RWPE2 (cell line): ENCODE data around the gene ERBB4.

Source experiments
- ATAC-seq: fragments of 200-7000 bp; cut with Tn5 transposase; 3 replicates; pipeline ENCODE4 v1.9.1; 2021; ENCODE audit warnings: low read depth
- DNase-seq: peaks from one replicate; pipeline ENCODE4 v3.0.0-alpha.2; 2020; ENCODE audit warnings: low spot score
- H3K27ac ChIP-seq: fragments of 450-650 bp; 2 replicates; pipeline ENCODE4 v1.5.1; 2017; ENCODE audit warnings: mild to moderate bottlenecking; ENCODE audit not compliant: poor library complexity, severe bottlenecking
- H3K27me3 ChIP-seq: fragments of 250-450 bp; sonication (Bioruptor Pico); 2 replicates; pipeline ENCODE4 v1.5.1; 2021; ENCODE audit warnings: mild to moderate bottlenecking, moderate library complexity; ENCODE audit not compliant: insufficient read depth, poor library complexity, severe bottlenecking
- H3K36me3 ChIP-seq: fragments of 250-450 bp; sonication (Bioruptor Pico); 2 replicates; pipeline ENCODE4 v1.5.1; 2020; ENCODE audit warnings: low read depth, mild to moderate bottlenecking, moderate library complexity
- H3K4me1 ChIP-seq: fragments of 250-450 bp; sonication (Bioruptor Pico); 2 replicates; pipeline ENCODE4 v1.5.1; 2021; ENCODE audit warnings: mild to moderate bottlenecking, moderate library complexity; ENCODE audit not compliant: insufficient read depth, poor library complexity, severe bottlenecking
- H3K4me3 ChIP-seq: fragments of 250-450 bp; sonication (Bioruptor Pico); 2 replicates; pipeline ENCODE4 v1.5.1; 2021; ENCODE audit warnings: mild to moderate bottlenecking, moderate library complexity; ENCODE audit not compliant: severe bottlenecking
- H3K9me3 ChIP-seq: fragments of 250-450 bp; sonication (Bioruptor Pico); 2 replicates; pipeline ENCODE4 v1.5.1; 2021; ENCODE audit warnings: mild to moderate bottlenecking, moderate library complexity; ENCODE audit not compliant: severe bottlenecking
- TF ChIP-seq, protein P1 (sequence below): fragments of 450-650 bp; IDR thresholded peaks from one replicate; pipeline ENCODE4 v1.5.1; 2017; ENCODE audit warnings: mild to moderate bottlenecking, moderate library complexity; ENCODE audit not compliant: poor library complexity, severe bottlenecking

The ERBB4 gene

GRCh38 chr2:212078103-212078502 lies 460.5 kb downstream of the ERBB4 start:
- Histone ChIP-seq H3K4me1 (no peaks in the 10 kb centered on the region), H3K9me3 (no peaks in the 10 kb centered on the region), H3K4me3 (no peak overlapping the region), H3K27me3 (no peaks in the 10 kb centered on the region), H3K27ac (no peak overlapping the region), H3K36me3 (no peaks in the 10 kb centered on the region)
- TF ChIP-seq, protein P1, sequence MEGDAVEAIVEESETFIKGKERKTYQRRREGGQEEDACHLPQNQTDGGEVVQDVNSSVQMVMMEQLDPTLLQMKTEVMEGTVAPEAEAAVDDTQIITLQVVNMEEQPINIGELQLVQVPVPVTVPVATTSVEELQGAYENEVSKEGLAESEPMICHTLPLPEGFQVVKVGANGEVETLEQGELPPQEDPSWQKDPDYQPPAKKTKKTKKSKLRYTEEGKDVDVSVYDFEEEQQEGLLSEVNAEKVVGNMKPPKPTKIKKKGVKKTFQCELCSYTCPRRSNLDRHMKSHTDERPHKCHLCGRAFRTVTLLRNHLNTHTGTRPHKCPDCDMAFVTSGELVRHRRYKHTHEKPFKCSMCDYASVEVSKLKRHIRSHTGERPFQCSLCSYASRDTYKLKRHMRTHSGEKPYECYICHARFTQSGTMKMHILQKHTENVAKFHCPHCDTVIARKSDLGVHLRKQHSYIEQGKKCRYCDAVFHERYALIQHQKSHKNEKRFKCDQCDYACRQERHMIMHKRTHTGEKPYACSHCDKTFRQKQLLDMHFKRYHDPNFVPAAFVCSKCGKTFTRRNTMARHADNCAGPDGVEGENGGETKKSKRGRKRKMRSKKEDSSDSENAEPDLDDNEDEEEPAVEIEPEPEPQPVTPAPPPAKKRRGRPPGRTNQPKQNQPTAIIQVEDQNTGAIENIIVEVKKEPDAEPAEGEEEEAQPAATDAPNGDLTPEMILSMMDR: no peak
- DNase-seq: no peak
- no peak for ATAC-seq

DNA sequence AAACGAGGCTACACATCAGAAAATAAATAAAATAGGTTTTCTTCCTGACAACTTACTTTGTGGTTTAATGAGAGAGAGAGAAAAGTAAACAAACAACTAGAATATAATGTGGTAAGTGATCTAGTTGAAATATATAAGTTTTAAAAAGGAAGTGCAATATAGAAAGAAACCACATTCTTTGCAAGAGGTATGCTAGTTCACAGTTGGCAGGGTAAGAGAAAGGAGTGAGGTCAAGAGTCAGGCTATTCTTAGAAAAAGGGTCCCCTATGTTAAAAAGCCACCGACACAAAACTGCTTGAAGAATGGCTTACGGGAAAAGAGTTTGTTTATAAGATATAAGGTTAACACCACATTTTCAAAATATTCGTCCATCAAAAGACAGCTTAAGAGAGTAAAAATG lies 462.1 kb downstream of the ERBB4 start:
- Histone ChIP-seq H3K9me3 (no peaks in the 10 kb centered on the region), H3K27ac (no peak overlapping the region), H3K27me3 (no peaks in the 10 kb centered on the region), H3K4me1 (no peaks in the 10 kb centered on the region), H3K36me3 (no peaks in the 10 kb centered on the region), H3K4me3 (no peak overlapping the region)
- ATAC-seq (no peak), DNase-seq (no peak)
- TF ChIP-seq, protein P1: no peak

GRCh38 chr2:212073360-212073759 lies 465.2 kb downstream of the ERBB4 start:
- H3K27me3 ChIP-seq: no peaks in the 10 kb centered on the region
- H3K4me3 ChIP-seq: no peak overlapping the region
- H3K9me3 ChIP-seq: no peaks in the 10 kb centered on the region
- peak; percentile 66; the same call in 2 of the 3 replicates for ATAC-seq
- no peaks in the 10 kb centered on the region for H3K4me1 ChIP-seq
- DNase-seq: no peak
- no peaks in the 10 kb centered on the region for H3K36me3 ChIP-seq
- TF ChIP-seq, protein P1: no peak
- H3K27ac ChIP-seq: no peak overlapping the region

DNA sequence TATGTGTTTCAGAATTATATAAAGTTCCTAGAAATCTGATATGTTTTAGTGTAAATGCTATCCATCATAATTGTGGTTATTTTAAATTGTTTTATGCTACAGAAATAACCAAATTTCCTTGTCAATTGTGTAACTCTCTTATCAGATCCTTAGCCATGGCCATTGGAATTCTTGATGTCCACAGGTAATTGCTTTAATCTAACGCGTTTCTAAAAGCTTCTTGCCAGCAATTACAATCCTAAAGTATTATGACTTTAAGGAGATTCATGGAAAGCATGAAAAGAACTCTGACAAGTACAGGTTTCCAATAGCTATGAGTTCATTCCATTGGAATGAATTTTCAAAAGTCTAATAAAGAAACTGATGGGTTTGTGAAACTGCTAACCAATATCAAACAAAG lies 472.1 kb downstream of the ERBB4 start:
- no peak for ATAC-seq
- no peaks in the 10 kb centered on the region for H3K36me3 ChIP-seq
- no peak for DNase-seq

GRCh38 chr2:212064318-212064717 lies 474.3 kb downstream of the ERBB4 start:
- no peaks in the 10 kb centered on the region for H3K36me3 ChIP-seq
- no peaks in the 10 kb centered on the region for H3K9me3 ChIP-seq
- TF ChIP-seq, protein P1: no peak
- DNase-seq: no peak
- no peak overlapping the region for H3K4me3 ChIP-seq
- no peaks in the 10 kb centered on the region for H3K27me3 ChIP-seq
- H3K27ac ChIP-seq: no peak overlapping the region
- no peak for ATAC-seq
- no peaks in the 10 kb centered on the region for H3K4me1 ChIP-seq

More for the DNA sequence above, 472.1 kb downstream of the ERBB4 start:
- H3K4me1 ChIP-seq: no peaks in the 10 kb centered on the region
- H3K27ac ChIP-seq: no peak overlapping the region
- no peaks in the 10 kb centered on the region for H3K27me3 ChIP-seq
- H3K4me3 ChIP-seq: no peak overlapping the region
- no peaks in the 10 kb centered on the region for H3K9me3 ChIP-seq
- TF ChIP-seq, protein P1: no peak
